ENCODE measurements around the gene OR13J1. TPM values are rescaled to one million over a fixed set of nuclear protein-coding genes. Genes with fewer than 3 reads are reported as not detected.

The OR13J1 gene
- total RNA-seq, 4 donors from 2014 or later, result not detected

DNA sequence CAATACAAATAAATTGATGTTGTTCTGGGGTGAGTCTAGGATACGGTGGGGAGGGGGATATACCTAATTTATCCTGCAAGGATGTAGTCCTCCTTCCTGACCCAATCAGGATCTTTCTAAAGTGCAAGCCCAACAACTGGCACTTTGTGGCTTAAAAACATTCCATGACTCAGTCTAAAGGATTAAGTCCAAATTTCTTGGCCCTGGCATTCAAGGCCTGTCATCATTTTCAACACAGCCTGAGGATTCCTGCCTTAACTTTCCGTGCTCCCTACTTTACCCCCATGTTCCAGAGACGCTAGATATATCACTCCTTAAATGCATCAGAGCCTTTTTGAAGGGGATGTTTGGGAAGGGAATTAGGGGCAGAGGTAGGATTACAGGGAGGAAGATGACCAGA, 42.7 kb downstream of the OR13J1 start:
- TF ChIP-seq, protein P1, sequence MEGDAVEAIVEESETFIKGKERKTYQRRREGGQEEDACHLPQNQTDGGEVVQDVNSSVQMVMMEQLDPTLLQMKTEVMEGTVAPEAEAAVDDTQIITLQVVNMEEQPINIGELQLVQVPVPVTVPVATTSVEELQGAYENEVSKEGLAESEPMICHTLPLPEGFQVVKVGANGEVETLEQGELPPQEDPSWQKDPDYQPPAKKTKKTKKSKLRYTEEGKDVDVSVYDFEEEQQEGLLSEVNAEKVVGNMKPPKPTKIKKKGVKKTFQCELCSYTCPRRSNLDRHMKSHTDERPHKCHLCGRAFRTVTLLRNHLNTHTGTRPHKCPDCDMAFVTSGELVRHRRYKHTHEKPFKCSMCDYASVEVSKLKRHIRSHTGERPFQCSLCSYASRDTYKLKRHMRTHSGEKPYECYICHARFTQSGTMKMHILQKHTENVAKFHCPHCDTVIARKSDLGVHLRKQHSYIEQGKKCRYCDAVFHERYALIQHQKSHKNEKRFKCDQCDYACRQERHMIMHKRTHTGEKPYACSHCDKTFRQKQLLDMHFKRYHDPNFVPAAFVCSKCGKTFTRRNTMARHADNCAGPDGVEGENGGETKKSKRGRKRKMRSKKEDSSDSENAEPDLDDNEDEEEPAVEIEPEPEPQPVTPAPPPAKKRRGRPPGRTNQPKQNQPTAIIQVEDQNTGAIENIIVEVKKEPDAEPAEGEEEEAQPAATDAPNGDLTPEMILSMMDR (IDR thresholded peaks at IDR 0.05; ENCODE audit: low read depth), result no peak

DNA sequence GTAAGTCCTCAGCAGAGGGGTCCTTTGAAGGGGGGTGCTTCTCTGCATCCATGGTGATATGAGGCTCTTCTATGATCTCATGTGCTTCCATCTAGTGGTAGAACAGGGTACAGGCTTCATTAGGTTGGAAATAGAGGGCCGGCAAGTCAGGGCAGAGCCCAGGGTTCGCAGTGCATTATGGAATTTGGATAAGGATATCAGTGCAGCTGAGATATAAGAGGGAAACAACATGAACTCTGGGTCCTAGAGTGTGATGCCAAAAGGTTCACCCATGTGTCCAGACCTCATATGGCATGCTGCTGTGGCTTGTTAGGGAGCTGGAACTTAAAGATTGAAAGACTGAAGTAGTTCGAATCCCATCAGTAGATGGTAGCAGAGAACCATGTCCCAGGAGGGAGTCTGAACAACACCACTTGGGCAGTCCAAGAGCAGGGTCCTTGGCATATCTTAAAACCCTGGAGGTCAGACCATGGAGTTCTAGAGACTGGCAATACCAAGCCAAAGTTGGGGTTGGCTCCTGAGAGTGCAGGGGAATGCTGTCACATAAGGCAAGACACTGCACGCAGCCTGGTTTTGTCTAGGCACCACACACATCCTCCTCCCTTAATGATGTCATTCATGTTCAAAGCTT, 44.0 kb downstream of the OR13J1 start:
- TF ChIP-seq, protein P1 (IDR thresholded peaks at IDR 0.05; ENCODE audit: low read depth), result no peak

DNA sequence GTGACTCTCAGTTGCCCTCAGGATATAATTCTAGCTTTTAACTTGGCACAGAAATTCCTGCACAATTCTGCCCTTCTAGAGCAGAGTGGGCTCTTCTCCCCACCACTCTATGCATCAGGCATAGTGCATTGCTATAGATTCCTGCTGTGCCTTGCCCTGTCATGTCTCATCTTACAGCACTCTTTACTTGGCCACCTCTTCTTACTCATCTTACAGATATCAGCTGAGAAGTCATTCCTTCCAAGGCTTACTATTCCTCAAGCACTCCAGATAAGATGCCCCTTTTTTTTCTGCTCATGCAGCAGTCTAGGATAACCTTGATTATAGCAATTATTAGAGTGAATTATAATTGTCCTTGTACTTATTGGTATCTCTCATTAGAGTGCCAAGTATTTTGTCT, 47.3 kb downstream of the OR13J1 start:
- TF ChIP-seq, protein P1 (IDR thresholded peaks at IDR 0.05; ENCODE audit: low read depth), result no peak

DNA sequence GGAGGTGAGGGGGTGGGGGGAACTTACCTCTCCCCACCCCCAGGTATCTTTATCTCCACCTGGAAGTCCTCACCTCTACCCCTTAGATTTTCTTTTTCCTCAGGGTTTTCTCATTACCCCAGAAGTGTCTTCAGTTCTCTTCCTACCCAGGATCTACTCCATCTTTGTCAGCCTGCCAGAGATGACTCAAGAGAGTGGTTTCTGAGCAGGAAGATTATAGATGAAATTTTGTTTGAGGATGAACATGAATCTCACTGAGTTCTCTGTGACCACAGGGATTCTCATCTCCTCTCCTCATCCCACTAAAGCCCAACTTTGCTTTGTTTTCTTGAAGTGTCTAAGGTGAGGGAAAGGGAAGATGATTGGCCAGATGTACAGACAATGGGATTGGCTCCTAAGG, 50.1 kb downstream of the OR13J1 start:
- TF ChIP-seq, protein P1 (IDR thresholded peaks at IDR 0.05; ENCODE audit: low read depth), result no peak

Other genes with a start within 250 kb of the OR13J1 start
- gene SIT1, start 219.5 kb downstream of the OR13J1 start, total RNA-seq, result 1 to 10 TPM in 3 of 4 donors, under 1 TPM in 1; 0.82 to 6.6 (median 4.2) TPM
- over 10,000 TPM in 2 of 4 donors, 1,000 to 10,000 TPM in 2; 5,303 to 20,573 (median 11,936) TPM for gene RMRP, start 212.4 kb downstream of the OR13J1 start, total RNA-seq
- 100 to 1,000 TPM in 2 of 4 donors, 10 to 100 TPM in 2; 60.7 to 119 (median 97.2) TPM for gene CCDC107, start 212.1 kb downstream of the OR13J1 start, total RNA-seq
- gene ARHGEF39, start 205.2 kb downstream of the OR13J1 start, total RNA-seq, result 1 to 10 TPM in 1 of 4 donors, under 1 TPM in 1, not detected in 2; 0.88 to 2.2 TPM
- not detected for gene CA9, start 196.5 kb downstream of the OR13J1 start, total RNA-seq
- gene TPM2, start 180.5 kb downstream of the OR13J1 start, total RNA-seq, result 100 to 1,000 TPM in 2 of 4 donors, 10 to 100 TPM in 2; 86.2 to 269 (median 115) TPM
- 100 to 1,000 TPM; 247 to 590 (median 461) TPM for gene TLN1, start 138.2 kb downstream of the OR13J1 start, total RNA-seq
- gene CREB3, start 137.7 kb downstream of the OR13J1 start, total RNA-seq, result 10 to 100 TPM; 33.6 to 45.4 (median 38.6) TPM
- 100 to 1,000 TPM in 1 of 4 donors, 10 to 100 TPM in 3; 33.7 to 107 (median 41.6) TPM for gene GBA2, start 121.2 kb downstream of the OR13J1 start, total RNA-seq
- 10 to 100 TPM; 11.6 to 21.7 (median 13.8) TPM for gene RGP1, start 121.1 kb downstream of the OR13J1 start, total RNA-seq
- gene MSMP, start 116.1 kb downstream of the OR13J1 start, total RNA-seq, result not detected
- gene NPR2, start 78.8 kb downstream of the OR13J1 start, total RNA-seq, result 10 to 100 TPM; 15.8 to 36.1 (median 24.3) TPM
- gene SPAG8, start 58.1 kb downstream of the OR13J1 start, total RNA-seq, result 1 to 10 TPM in 2 of 4 donors, under 1 TPM in 2; 0.33 to 1.8 (median 1.0) TPM
- gene HINT2, start 55.4 kb downstream of the OR13J1 start, total RNA-seq, result 10 to 100 TPM; 27.7 to 98.1 (median 40.4) TPM
- gene FAM221B, start 41.7 kb downstream of the OR13J1 start, total RNA-seq, result not detected
- gene TMEM8B, start 41.2 kb downstream of the OR13J1 start, total RNA-seq, result 10 to 100 TPM in 1 of 4 donors, 1 to 10 TPM in 3; 4.1 to 10.4 (median 5.4) TPM
- 10 to 100 TPM in 3 of 4 donors, 1 to 10 TPM in 1; 9.5 to 24.4 (median 16.6) TPM for gene HRCT1, start 35.8 kb upstream of the OR13J1 start, total RNA-seq
- gene SPAAR, start 39.1 kb upstream of the OR13J1 start, total RNA-seq, result 10 to 100 TPM in 2 of 4 donors, 1 to 10 TPM in 2; 7.8 to 42.4 (median 12.8) TPM
- gene OR2S2, start 87.8 kb upstream of the OR13J1 start, total RNA-seq, result not detected
- 10 to 100 TPM; 17.0 to 28.0 (median 21.2) TPM for gene RECK, start 166.5 kb upstream of the OR13J1 start, total RNA-seq

Data from subcutaneous adipose tissue (tissue), 4 donors.